Panc1 (cell line): ENCODE results near the gene TGIF2. TPM values are rescaled to one million over a fixed set of nuclear protein-coding genes. Genes with fewer than 3 reads are reported as not detected.

Source experiments
- ATAC-seq: fragments of 200-7000 bp; cut with Tn5 transposase; 2 replicates; pipeline ENCODE4 v1.9.1; 2020; ENCODE audit warnings: mild to moderate bottlenecking, moderate library complexity
- BruUV-seq: library from RNA; stranded (reverse); fragments of 400-500 nt; replicated peaks from 2 replicates; lab custom pipeline; 2021; lab: Mats Ljungman, UMichigan
- CTCF ChIA-PET: fragments of 300-600 bp; sonication (Branson Sonifier 250); formaldehyde crosslinking; loops from one replicate; lab custom pipeline; 2022; ENCODE audit warnings: antibody characterized with exemption; lab: Charles Lee
- POLR2A ChIA-PET: fragments of 300-600 bp; sonication (Branson Sonifier 250); formaldehyde crosslinking; loops from one replicate; lab custom pipeline; 2022; ENCODE audit warnings: antibody characterized with exemption; lab: Charles Lee
- DNase-seq: peaks from one replicate; pipeline ENCODE4 v3.0.0-alpha.2; 2010; ENCODE audit warnings: low read depth, low spot score
- H3K27ac ChIP-seq: 2 replicates; pipeline ENCODE4 v1.5.1; 2011; ENCODE audit warnings: mild to moderate bottlenecking, low read length, inconsistent platforms
- H3K27me3 ChIP-seq: fragments of 200-500 bp; sonication (Bioruptor generic); 2 replicates; pipeline ENCODE4 v1.6.0; 2014; ENCODE audit warnings: low read length, inconsistent platforms; ENCODE audit not compliant: control insufficient read depth, insufficient read depth
- H3K36me3 ChIP-seq: fragments of 200-500 bp; sonication (Bioruptor generic); 2 replicates; pipeline ENCODE4 v1.5.1; 2014; ENCODE audit warnings: inconsistent platforms, mild to moderate bottlenecking, low read length, moderate library complexity; ENCODE audit not compliant: control insufficient read depth, insufficient read depth
- H3K4me1 ChIP-seq: 2 replicates; pipeline ENCODE4 v1.5.1; 2011; ENCODE audit warnings: inconsistent platforms, mild to moderate bottlenecking, low read length, moderate library complexity; ENCODE audit not compliant: control insufficient read depth, insufficient read depth
- H3K4me3 ChIP-seq, 2 experiments: 2 replicates each; pipeline ENCODE4 v1.5.1; 2011 to 2012; ENCODE audit warnings: low read depth in 2 of 2, low read length in 2 of 2, mild to moderate bottlenecking in 2 of 2, inconsistent platforms in 1 of 2, moderate library complexity in 1 of 2
- H3K9me3 ChIP-seq: fragments of 200-500 bp; sonication (Bioruptor generic); 2 replicates; pipeline ENCODE4 v1.5.1; 2014; ENCODE audit warnings: low read depth, mild to moderate bottlenecking, inconsistent platforms, low read length, moderate library complexity; ENCODE audit not compliant: control insufficient read depth, insufficient read depth
- CTCF ChIP-seq: fragments of 450-650 bp; IDR thresholded peaks from 2 replicates; pipeline ENCODE4 v1.5.1; 2017; ENCODE audit warnings: mild to moderate bottlenecking
- POLR2AphosphoS5 ChIP-seq: IDR thresholded peaks from 2 replicates; pipeline ENCODE4 v1.6.1; 2012; ENCODE audit warnings: mild to moderate bottlenecking, low read depth, low read length, moderate library complexity
- REST ChIP-seq, 2 experiments: IDR thresholded peaks; 2 replicates each; pipeline ENCODE4 v1.6.1; 2011 to 2012; ENCODE audit warnings: low read depth in 2 of 2, control low read depth in 1 of 2, low read length in 1 of 2, mild to moderate bottlenecking in 1 of 2, moderate library complexity in 1 of 2; ENCODE audit not compliant: insufficient read depth in 1 of 2
- SIN3A ChIP-seq: IDR thresholded peaks from 2 replicates; pipeline ENCODE4 v1.6.1; 2012; ENCODE audit warnings: low read depth, mild to moderate bottlenecking, low read length, moderate library complexity, borderline replicate concordance; ENCODE audit not compliant: insufficient read depth
- TCF7L2 ChIP-seq: IDR thresholded peaks from 2 replicates; pipeline ENCODE4 v1.6.1; 2011; ENCODE audit warnings: mild to moderate bottlenecking, low read depth, low read length, inconsistent platforms
- in situ Hi-C: cut with HindIII; loops from 2 replicates; pipeline ENCODE4 v1.10.0; 2016; ENCODE audit warnings: low sequenced_read_pairs, low pct_unique_long_range_greater_than_20kb
- intact Hi-C: fragments of 100-400 bp; cut with micrococcal nuclease; formaldehyde crosslinking; loops from one replicate; pipeline ENCODE4 v1.10.0; 2022; ENCODE audit not compliant: unreplicated experiment
- total RNA-seq: library from RNA; stranded (reverse); gene quantifications from one replicate; pipeline ENCODE4 v1.2.1, GENCODE V29; 2021; ENCODE audit not compliant: unreplicated experiment

Gene TGIF2
- total RNA-seq, 1 experiment from 2014 or later: 18.0 TPM

- Histone ChIP-seq H3K27me3 (no peaks in the 10 kb centered on the region), H3K4me1 (peaks cover 13% of the 10 kb centered on the region), H3K36me3 (no peaks in the 10 kb centered on the region), H3K9me3 (no peaks in the 10 kb centered on the region), H3K4me3 (no peak overlapping the region), H3K27ac (no peak overlapping the region)
- no TSS peak for BruUV-seq
- DNase-seq (no peak), ATAC-seq (no peak)
- intact Hi-C loops: no loop called here
- TF ChIP-seq TCF7L2: no peak
- TF ChIP-seq CTCF: no peak
- CTCF ChIA-PET: no interaction called here
- POLR2A ChIA-PET: no interaction called here
- in situ Hi-C loops: no loop called here
Measured at GRCh38 chr20:36547186-36548005, 26.0 kb upstream of the TGIF2 start.

- CTCF ChIA-PET: interaction anchor here (0.6 kb wide), 1 partner anchor 286 kb away, joined by 3 read pairs; no protein-coding TSS in a partner anchor
- intact Hi-C loops: no loop called here
Measured at GRCh38 chr20:36548006-36548315, 25.4 kb upstream of the TGIF2 start.

More at GRCh38 chr20:36548006-36548315, 25.4 kb upstream of the TGIF2 start:
- H3K27me3 ChIP-seq: no peaks in the 10 kb centered on the region
- POLR2A ChIA-PET: no interaction called here
- no peaks in the 10 kb centered on the region for H3K9me3 ChIP-seq
- BruUV-seq: no TSS peak
- DNase-seq (no peak), ATAC-seq (no peak)
- no peak overlapping the region for H3K27ac ChIP-seq
- no peaks in the 10 kb centered on the region for H3K36me3 ChIP-seq
- TF ChIP-seq POLR2AphosphoS5 (no peak), REST (IDR thresholded peaks at IDR 0.05; ENCODE audit: insufficient read depth in 1 of 2, low read depth in 2 of 2, low read length in 1 of 2) (no peak), SIN3A (no peak), CTCF (no peak; the same call in 1 of the 2 replicates), TCF7L2 (no peak)
- peaks cover 9% of the 10 kb centered on the region for H3K4me1 ChIP-seq
- H3K4me3 ChIP-seq: no peak overlapping the region
- in situ Hi-C loops: no loop called here
